OCI-LY1 (cell line): ENCODE data around the gene AGER.

Experiments
- H2AFZ ChIP-seq: fragments of 200-600 bp; sonication (generic), shearing (Covaris generic); 2 replicates; pipeline ENCODE4 v1.6.0; 2014; ENCODE audit warnings: antibody characterized with exemption, mild to moderate bottlenecking, low read length
- H3F3A ChIP-seq: fragments of 200-600 bp; sonication (generic), shearing (Covaris generic); 2 replicates; pipeline ENCODE4 v1.6.0; 2014; ENCODE audit warnings: mild to moderate bottlenecking, antibody characterized with exemption, low read length, moderate library complexity; ENCODE audit not compliant: insufficient read depth
- H3K27ac ChIP-seq: fragments of 200-600 bp; sonication (generic); 2 replicates; pipeline ENCODE4 v1.5.1; 2014; ENCODE audit warnings: low read length, mixed run types, mild to moderate bottlenecking, low read depth; ENCODE audit not compliant: poor library complexity, severe bottlenecking
- H3K27me3 ChIP-seq: fragments of 200-600 bp; sonication (generic); 2 replicates; pipeline ENCODE4 v1.6.0; 2014; ENCODE audit warnings: antibody characterized with exemption, mild to moderate bottlenecking, low read length, moderate library complexity; ENCODE audit not compliant: insufficient read depth
- H3K36me3 ChIP-seq: fragments of 200-600 bp; sonication (generic); 2 replicates; pipeline ENCODE4 v1.6.1; 2014; ENCODE audit warnings: mild to moderate bottlenecking, antibody characterized with exemption, low read length, moderate library complexity, mixed read lengths; ENCODE audit not compliant: insufficient read depth
- H3K4me1 ChIP-seq: fragments of 200-600 bp; sonication (generic); 2 replicates; pipeline ENCODE4 v1.5.1; 2014; ENCODE audit warnings: mild to moderate bottlenecking, low read length, moderate library complexity; ENCODE audit not compliant: insufficient read depth, severe bottlenecking
- H3K4me2 ChIP-seq: fragments of 200-600 bp; sonication (generic), shearing (Covaris generic); 2 replicates; pipeline ENCODE4 v1.6.1; 2014; ENCODE audit warnings: low read length
- H3K4me3 ChIP-seq: fragments of 200-600 bp; sonication (generic); 2 replicates; pipeline ENCODE4 v1.5.1; 2014; ENCODE audit warnings: low read length, low read depth, mild to moderate bottlenecking, mixed read lengths; ENCODE audit not compliant: poor library complexity, severe bottlenecking
- H3K79me2 ChIP-seq: fragments of 200-600 bp; shearing (Covaris generic); 2 replicates; pipeline ENCODE4 v1.6.1; 2016; ENCODE audit warnings: mixed run types, low read length, mixed read lengths; ENCODE audit not compliant: insufficient read depth
- H3K9ac ChIP-seq: fragments of 200-600 bp; sonication (generic), shearing (Covaris generic); 2 replicates; pipeline ENCODE4 v1.6.1; 2014; ENCODE audit warnings: mild to moderate bottlenecking, low read length, mixed read lengths
- H3K9me2 ChIP-seq: fragments of 200-600 bp; sonication (generic), shearing (Covaris generic); 2 replicates; pipeline ENCODE4 v1.6.1; 2014; ENCODE audit warnings: low read depth, mild to moderate bottlenecking, low read length, mixed read lengths
- H3K9me3 ChIP-seq: fragments of 200-600 bp; shearing (Covaris generic); 2 replicates; pipeline ENCODE4 v1.6.1; 2014; ENCODE audit warnings: low read length, mixed read lengths
- H4K20me1 ChIP-seq: fragments of 200-600 bp; sonication (generic), shearing (Covaris generic); 2 replicates; pipeline ENCODE4 v1.6.0; 2016; ENCODE audit warnings: mild to moderate bottlenecking, low read length; ENCODE audit not compliant: insufficient read depth
- CTCF ChIP-seq: fragments of 200-600 bp; sonication (generic), shearing (Covaris generic); IDR thresholded peaks from 2 replicates; pipeline ENCODE4 v1.5.1; 2017; ENCODE audit warnings: mild to moderate bottlenecking, antibody characterized with exemption, low read length, moderate library complexity, mixed read lengths
- EZH2 ChIP-seq: fragments of 200-600 bp; sonication (generic), shearing (Covaris generic); IDR thresholded peaks from 2 replicates; pipeline ENCODE4 v1.8.0; 2017; ENCODE audit warnings: borderline replicate concordance, mixed run types, mild to moderate bottlenecking, antibody characterized with exemption, low read length, moderate library complexity, mixed read lengths

AGER gene

GRCh38 chr6:32167761-32168262 is 16.2 kb downstream of the AGER start:
- no peaks in the 10 kb centered on the region for H3K27me3 ChIP-seq
- H3K27ac ChIP-seq, result peak overlapping the region; percentile 56
- H3K9me3 ChIP-seq, result no peaks in the 10 kb centered on the region
- no peaks in the 10 kb centered on the region for H3K9me2 ChIP-seq
- H3K4me1 ChIP-seq, result peaks cover 26% of the 10 kb centered on the region
- no peaks in the 10 kb centered on the region for H3F3A ChIP-seq
- H3K79me2 ChIP-seq, result no peaks in the 10 kb centered on the region
- peak overlapping the region; percentile 1; the same call in 1 of the 2 replicates for H3K9ac ChIP-seq
- TF ChIP-seq CTCF, result no peak
- TF ChIP-seq EZH2, result no peak
- peaks cover 37% of the 10 kb centered on the region; the same call in 1 of the 2 replicates for H3K36me3 ChIP-seq
- no peak overlapping the region for H2AFZ ChIP-seq
- no peaks in the 10 kb centered on the region for H4K20me1 ChIP-seq
- H3K4me2 ChIP-seq, result no peak overlapping the region
- no peak overlapping the region for H3K4me3 ChIP-seq

GRCh38 chr6:32167154-32167760 is 16.8 kb downstream of the AGER start:
- Histone ChIP-seq H3K27ac (no peak overlapping the region), H3K9me2 (no peaks in the 10 kb centered on the region), H3K4me2 (peak overlapping the region; percentile 69; the same call in 1 of the 2 replicates), H3K9me3 (no peaks in the 10 kb centered on the region), H3K4me1 (peaks cover 23% of the 10 kb centered on the region), H3K36me3 (peaks cover 37% of the 10 kb centered on the region; the same call in 1 of the 2 replicates), H2AFZ (no peak overlapping the region), H4K20me1 (no peaks in the 10 kb centered on the region), H3K27me3 (no peaks in the 10 kb centered on the region), H3K9ac (no peak overlapping the region), H3K79me2 (no peaks in the 10 kb centered on the region), H3K4me3 (no peak overlapping the region), H3F3A (no peaks in the 10 kb centered on the region)
- no peak for TF ChIP-seq CTCF
- no peak for TF ChIP-seq EZH2

DNA sequence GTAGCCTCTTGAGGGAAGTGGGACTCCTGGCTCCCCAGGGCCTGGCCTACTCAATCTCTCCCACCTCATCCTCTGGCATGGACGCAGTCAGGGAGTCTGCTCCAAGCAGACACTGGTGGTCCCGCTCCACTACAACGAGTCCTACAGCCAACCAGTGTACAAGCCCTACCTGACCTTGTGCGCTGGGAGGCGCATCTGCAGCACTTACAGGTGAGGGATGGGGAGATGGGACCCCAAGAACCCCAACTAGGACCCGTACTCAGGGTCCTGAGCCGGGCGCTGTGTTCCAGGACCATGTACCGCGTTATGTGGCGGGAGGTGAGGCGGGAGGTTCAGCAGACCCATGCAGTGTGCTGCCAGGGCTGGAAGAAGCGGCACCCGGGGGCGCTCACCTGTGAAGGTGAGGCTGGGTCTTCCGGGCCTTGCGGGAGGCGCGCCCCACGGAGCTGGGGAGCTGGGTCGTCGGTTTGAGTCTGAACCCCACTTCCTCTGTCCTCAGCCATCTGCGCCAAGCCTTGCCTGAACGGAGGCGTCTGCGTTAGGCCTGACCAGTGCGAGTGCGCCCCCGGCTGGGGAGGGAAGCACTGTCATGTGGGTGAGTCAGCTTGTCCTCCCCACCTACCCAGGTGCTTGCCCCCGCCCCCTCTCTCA is 17.5 kb downstream of the AGER start:
- Histone ChIP-seq H3K9ac (peak overlapping the region; percentile 56; the same call in 1 of the 2 replicates), H3K9me2 (no peaks in the 10 kb centered on the region), H3F3A (no peaks in the 10 kb centered on the region), H3K27me3 (no peaks in the 10 kb centered on the region), H3K4me2 (peak overlapping the region; percentile 69), H3K4me3 (peak overlapping the region; percentile 48), H3K79me2 (no peaks in the 10 kb centered on the region), H3K36me3 (peaks cover 37% of the 10 kb centered on the region; the same call in 1 of the 2 replicates), H3K9me3 (no peaks in the 10 kb centered on the region), H2AFZ (no peak overlapping the region), H4K20me1 (no peaks in the 10 kb centered on the region), H3K27ac (peak overlapping the region; percentile 50), H3K4me1 (peaks cover 23% of the 10 kb centered on the region)
- peak; percentile 78 for TF ChIP-seq CTCF
- no peak for TF ChIP-seq EZH2
